Astrocyte of the hippocampus (primary cell): Measurements from ENCODE around the gene GPR6.

Experiments used
- DNase-seq: peaks from one replicate; pipeline ENCODE4 v3.0.0; 2011; ENCODE audit warnings: low read depth, low spot score

Gene GPR6

GRCh38 chr6:109978174-109979032 lies at the start of gene GPR6:
Gene GPR6 (plus strand): TSS chr6:109978311. CDS start chr6:109979113, 802 bp downstream.
- DNase-seq: peak; percentile 86

GRCh38 chr6:109934293-109934692 lies 43.8 kb upstream of the GPR6 start:
- no peak for DNase-seq

GRCh38 chr6:109939654-109940053 lies 38.5 kb upstream of the GPR6 start:
- no peak for DNase-seq

- no peak for DNase-seq
These were observed 33.7 kb upstream of the GPR6 start for GRCh38 chr6:109944448-109944847.

GRCh38 chr6:109945091-109945490 lies 33.0 kb upstream of the GPR6 start:
- DNase-seq: no peak

- no peak for DNase-seq
These were observed 31.1 kb upstream of the GPR6 start for GRCh38 chr6:109946979-109947378.

GRCh38 chr6:109949281-109950065 lies 28.6 kb upstream of the GPR6 start:
- DNase-seq: no peak

- no peak for DNase-seq
These were observed 22.6 kb upstream of the GPR6 start for GRCh38 chr6:109955491-109955890.

GRCh38 chr6:109958626-109959025 lies 19.5 kb upstream of the GPR6 start:
- no peak for DNase-seq

- peak; percentile 32 for DNase-seq
These were observed 16.5 kb upstream of the GPR6 start for GRCh38 chr6:109961611-109962041.

- no peak for DNase-seq
These were observed 15.8 kb upstream of the GPR6 start for GRCh38 chr6:109962271-109962670.

- no peak for DNase-seq
These were observed 14.4 kb upstream of the GPR6 start for GRCh38 chr6:109963598-109964170.

GRCh38 chr6:109964949-109965348 lies 13.2 kb upstream of the GPR6 start:
- DNase-seq: no peak

GRCh38 chr6:109966299-109966698 lies 11.8 kb upstream of the GPR6 start:
- no peak for DNase-seq

- no peak for DNase-seq
These were observed 329 bp upstream of the GPR6 start for GRCh38 chr6:109977791-109978173.

- DNase-seq: no peak
These were observed 1.2 kb downstream of the GPR6 start for GRCh38 chr6:109979033-109979921.

GRCh38 chr6:109984410-109984809 lies 6.3 kb downstream of the GPR6 start:
- no peak for DNase-seq

GRCh38 chr6:109987196-109987595 lies 9.1 kb downstream of the GPR6 start:
- no peak for DNase-seq

GRCh38 chr6:109991201-109992101 lies 13.3 kb downstream of the GPR6 start:
- DNase-seq: no peak

- DNase-seq: peak; percentile 16
These were observed 20.2 kb downstream of the GPR6 start for GRCh38 chr6:109998159-109998785.
